Right lobe of liver (tissue), 6 donors: ENCODE data around the gene SLC33A1. TPM values are rescaled to one million over a fixed set of nuclear protein-coding genes. Genes with fewer than 3 reads are reported as not detected.

Source experiments
- ATAC-seq, 4 donors: fragments of 200-7000 bp; cut with Tn5 transposase; one replicate each; pipeline ENCODE4 v1.9.1; 2020; ENCODE audit warnings: mild to moderate bottlenecking in 4 of 4, moderate library complexity in 4 of 4
- DNase-seq, 3 donors: peaks; one replicate each; pipeline ENCODE4 v3.0.0-alpha.2; 2020
- H3K27ac ChIP-seq, 3 donors: fragments of 200-600 bp; one replicate each; pipeline ENCODE4 v1.8.0; 2022
- H3K27me3 ChIP-seq, 2 donors: fragments of 200-600 bp; one replicate each; pipeline ENCODE4 v1.8.0; 2022
- H3K36me3 ChIP-seq, 4 donors: fragments of 200-600 bp; sonication (generic) in 1 of 4; one replicate each; pipeline versions ENCODE4 v1.5.1 to v1.8.0; 2017 to 2022; ENCODE audit warnings: control low read depth in 1 of 4
- H3K4me1 ChIP-seq, 4 donors: fragments of 200-600 bp; sonication (generic) in 1 of 4; one replicate each; pipeline versions ENCODE4 v1.5.1 to v1.8.0; 2017 to 2022; ENCODE audit warnings: control low read depth in 1 of 4
- H3K4me3 ChIP-seq, 3 donors: fragments of 200-600 bp; one replicate each; pipeline ENCODE4 v1.8.0; 2022
- H3K9me3 ChIP-seq, 4 donors: fragments of 200-600 bp; sonication (generic) in 1 of 4; one replicate each; pipeline versions ENCODE4 v1.5.1 to v1.8.0; 2017 to 2022; ENCODE audit warnings: control low read depth in 1 of 4
- POLR2A ChIP-seq: fragments of 450-650 bp; IDR thresholded peaks from one replicate; pipeline ENCODE4 v1.6.1; 2017; ENCODE audit warnings: antibody characterized with exemption, mild to moderate bottlenecking
- WGBS: methylation state at CpG from one replicate; pipeline ENCODE4 v1.1.6; 2018; ENCODE audit warnings: low coverage, low lambda C conversion rate; ENCODE audit not compliant: insufficient coverage; ENCODE audit errors: missing lambda C conversion rate; 5-methylcytosine and 5-hydroxymethylcytosine counted together
- intact Hi-C, 2 donors: fragments of 100-400 bp; cut with DNase I; formaldehyde crosslinking; loops; one replicate each; pipeline versions ENCODE4 v1.11.2 to v1.14.1; 2022
- total RNA-seq, 6 experiments: library from RNA; depleted of rRNA in 2 of 6; stranded (reverse); fragments of >200 nt in 2 of 6; fragmentation: NEBNext Ultra II Directional in 3 of 6; extraction: Animal tissue kit (Norgen Biotek cat#: 25700) in 3 of 6; gene quantifications; one replicate each; pipeline versions ENCODE4 v1.1.0 to v1.2.4, GENCODE V29; 2016 to 2023
- TF ChIP-seq, protein P1 (sequence below), 4 donors: fragments of 200-600 bp in 3 of 4; fragments of 450-650 bp in 1 of 4; IDR thresholded peaks; one replicate each; pipeline versions ENCODE4 v1.5.1 to v1.8.0; 2016 to 2022; ENCODE audit warnings: antibody characterized with exemption in 4 of 4, mild to moderate bottlenecking in 2 of 4
- donor health status: DM: no; HTN: yes; CAD: no.
- donor health status: DM: no; HTN: no; CAD: no.
- donor health status: DM: no; HTN: no; CAD: no.
- donor health status: DM: no; HTN: yes; CAD: no.
- donor health status: DM: no; HTN: yes; CAD: no.

SLC33A1 gene
- total RNA-seq, 6 experiments from 2014 or later, result 31.9 to 43.1 (median 34.2) TPM

DNA sequence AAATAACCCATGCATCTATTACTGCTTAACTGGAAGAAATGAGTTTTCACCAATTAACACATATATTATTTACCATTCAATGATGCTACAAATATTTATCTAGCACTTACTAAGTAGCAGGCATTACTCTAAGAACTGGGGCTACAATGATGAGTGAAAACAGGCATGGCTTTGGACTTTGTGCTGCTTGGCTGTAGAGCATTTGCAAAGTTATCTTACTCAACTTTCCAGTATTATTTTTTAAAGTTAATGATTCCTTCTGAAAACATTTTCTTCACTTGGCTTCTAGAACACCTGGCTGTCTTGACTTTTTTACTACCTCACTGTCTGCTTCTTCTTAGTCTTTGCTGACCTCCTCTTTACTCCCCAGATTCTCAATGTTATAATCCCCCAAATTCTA is 49.9 kb downstream of the SLC33A1 start:
- Histone ChIP-seq H3K27ac (no peak overlapping the region), H3K9me3 (no peaks in the 10 kb centered on the region), H3K4me1 (peaks cover 0 to 5% (median 2%) of the 10 kb centered on the region in 4 donors), H3K36me3 (peaks cover 0 to 3% (median 0%) of the 10 kb centered on the region in 4 donors), H3K4me3 (no peak overlapping the region), H3K27me3 (no peaks in the 10 kb centered on the region)
- no peak for ATAC-seq
- TF ChIP-seq POLR2A, result no peak
- TF ChIP-seq, protein P1, sequence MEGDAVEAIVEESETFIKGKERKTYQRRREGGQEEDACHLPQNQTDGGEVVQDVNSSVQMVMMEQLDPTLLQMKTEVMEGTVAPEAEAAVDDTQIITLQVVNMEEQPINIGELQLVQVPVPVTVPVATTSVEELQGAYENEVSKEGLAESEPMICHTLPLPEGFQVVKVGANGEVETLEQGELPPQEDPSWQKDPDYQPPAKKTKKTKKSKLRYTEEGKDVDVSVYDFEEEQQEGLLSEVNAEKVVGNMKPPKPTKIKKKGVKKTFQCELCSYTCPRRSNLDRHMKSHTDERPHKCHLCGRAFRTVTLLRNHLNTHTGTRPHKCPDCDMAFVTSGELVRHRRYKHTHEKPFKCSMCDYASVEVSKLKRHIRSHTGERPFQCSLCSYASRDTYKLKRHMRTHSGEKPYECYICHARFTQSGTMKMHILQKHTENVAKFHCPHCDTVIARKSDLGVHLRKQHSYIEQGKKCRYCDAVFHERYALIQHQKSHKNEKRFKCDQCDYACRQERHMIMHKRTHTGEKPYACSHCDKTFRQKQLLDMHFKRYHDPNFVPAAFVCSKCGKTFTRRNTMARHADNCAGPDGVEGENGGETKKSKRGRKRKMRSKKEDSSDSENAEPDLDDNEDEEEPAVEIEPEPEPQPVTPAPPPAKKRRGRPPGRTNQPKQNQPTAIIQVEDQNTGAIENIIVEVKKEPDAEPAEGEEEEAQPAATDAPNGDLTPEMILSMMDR (IDR thresholded peaks at IDR 0.05), result no peak
- DNase-seq, result no peak
- intact Hi-C loops, result no loop called here

DNA sequence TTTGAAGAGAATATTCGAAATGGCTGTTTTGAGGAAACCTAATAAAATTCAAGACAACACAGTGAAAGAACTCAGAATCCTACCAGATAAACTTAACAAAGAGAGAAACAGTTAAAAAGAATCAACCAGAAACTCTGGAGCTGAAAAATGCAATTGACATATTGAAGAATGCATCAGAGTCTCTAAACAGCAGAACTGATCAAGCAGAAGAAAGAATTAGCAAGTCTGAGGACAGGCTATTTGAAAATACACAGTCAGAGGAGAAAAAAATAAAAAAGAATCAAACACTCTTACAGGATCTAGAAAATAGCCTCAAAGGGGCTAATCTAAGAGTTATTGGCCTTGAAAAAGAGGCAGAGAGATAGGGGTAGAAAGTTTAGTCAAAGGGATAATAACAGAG is 61.7 kb downstream of the SLC33A1 start:
- H3K9me3 ChIP-seq, result no peaks in the 10 kb centered on the region
- no peak for DNase-seq
- TF ChIP-seq, protein P1 (IDR thresholded peaks at IDR 0.05), result no peak
- no peak for TF ChIP-seq POLR2A
- intact Hi-C loops, result no loop called here
- H3K4me3 ChIP-seq, result no peak overlapping the region
- H3K27ac ChIP-seq, result no peak overlapping the region
- no peaks in the 10 kb centered on the region for H3K36me3 ChIP-seq
- H3K27me3 ChIP-seq, result no peaks in the 10 kb centered on the region
- no peak for ATAC-seq
- no peaks in the 10 kb centered on the region for H3K4me1 ChIP-seq
- WGBS, result 70% methylated on average over 1 of the region's 1 CpG

DNA sequence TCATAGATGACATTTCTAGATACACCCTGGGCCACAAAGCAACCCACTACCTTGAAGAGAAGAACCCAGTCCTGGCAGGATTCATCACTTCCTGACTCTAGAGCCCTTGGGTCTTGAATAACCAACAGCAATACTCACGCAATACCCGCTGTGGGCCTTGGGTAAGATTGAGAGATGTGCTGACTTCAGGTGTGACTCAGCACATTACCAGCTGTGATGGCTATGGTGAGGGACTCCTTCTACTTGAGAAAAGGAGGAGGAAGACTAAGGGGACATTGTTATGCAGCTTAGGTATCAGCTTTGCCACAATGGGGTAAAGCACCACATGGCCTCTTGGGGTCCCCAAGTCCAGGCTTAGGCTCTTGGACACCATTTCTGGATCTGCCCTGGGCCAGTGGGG is 63.0 kb downstream of the SLC33A1 start:
- Histone ChIP-seq H3K27me3 (no peaks in the 10 kb centered on the region), H3K27ac (no peak overlapping the region), H3K36me3 (no peaks in the 10 kb centered on the region), H3K4me1 (no peaks in the 10 kb centered on the region), H3K9me3 (no peaks in the 10 kb centered on the region), H3K4me3 (no peak overlapping the region)
- WGBS, result no CpG with 5 or more reads among the region's 2 CpGs
- TF ChIP-seq, protein P1 (IDR thresholded peaks at IDR 0.05), result no peak
- TF ChIP-seq POLR2A, result no peak
- intact Hi-C loops, result no loop called here
- DNase-seq (no peak), ATAC-seq (no peak)

DNA sequence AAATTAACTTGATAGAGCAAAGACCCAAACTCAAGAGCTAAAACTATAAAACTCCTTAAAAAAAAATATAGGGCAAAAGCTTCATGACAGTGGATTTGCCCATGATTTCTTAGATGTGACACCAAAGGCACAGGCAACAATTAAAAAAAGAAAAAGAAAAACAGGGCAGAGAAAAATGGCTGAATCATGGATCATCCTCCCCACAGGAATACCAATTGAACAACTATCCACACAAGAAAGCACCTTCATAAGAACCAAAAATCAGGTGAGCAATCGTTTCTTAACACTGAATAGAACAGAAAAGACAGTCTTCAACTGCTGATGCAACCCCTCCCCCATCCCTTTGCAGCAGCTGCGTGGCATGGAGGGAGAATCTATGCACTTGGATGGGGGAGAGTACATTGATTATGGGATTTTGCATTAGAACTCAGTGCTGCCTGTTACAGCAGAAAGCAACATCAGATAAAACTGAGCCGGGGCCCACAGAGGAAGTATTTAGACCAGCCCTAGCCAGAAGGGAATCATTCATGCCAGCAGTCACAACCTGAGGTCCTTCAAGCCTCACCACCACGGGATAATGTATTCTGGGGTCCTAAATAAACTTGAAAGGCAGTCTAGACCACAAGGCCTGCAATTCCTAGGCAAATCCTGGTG is 63.8 kb downstream of the SLC33A1 start:
- WGBS, result 84% methylated on average over 2 of the region's 4 CpGs
- Histone ChIP-seq H3K4me3 (no peak overlapping the region), H3K4me1 (no peaks in the 10 kb centered on the region), H3K27ac (no peak overlapping the region), H3K9me3 (no peaks in the 10 kb centered on the region), H3K36me3 (no peaks in the 10 kb centered on the region), H3K27me3 (no peaks in the 10 kb centered on the region)
- DNase-seq (no peak), ATAC-seq (no peak)
- intact Hi-C loops, result no loop called here
- TF ChIP-seq, protein P1 (IDR thresholded peaks at IDR 0.05), result no peak
- no peak for TF ChIP-seq POLR2A
